ENCODE data around the gene KRTAP5-2.

The KRTAP5-2 gene

GRCh38 chr11:1566381-1567051 lies 31.6 kb downstream of the KRTAP5-2 start:
- Histone ChIP-seq H4K20me1 (ENCODE audit: insufficient read depth, low read length) (no peaks in the 10 kb centered on the region), H2AFZ (ENCODE audit: low read length) (no peak overlapping the region), H3K4me2 (ENCODE audit: low read depth, low read length) (no peak overlapping the region), H3K9me3 (replicated peaks; ENCODE audit: insufficient read depth, low read length) (no peaks in the 10 kb centered on the region), H3K36me3 (replicated peaks; ENCODE audit: insufficient read depth, low read length) (no peaks in the 10 kb centered on the region), H3K79me2 (ENCODE audit: low read length) (no peaks in the 10 kb centered on the region), H3K27me3 (replicated peaks; ENCODE audit: insufficient read depth, low read length) (peaks cover 79% of the 10 kb centered on the region), H3K27ac (ENCODE audit: low read length) (no peak overlapping the region), H3F3A (ENCODE audit: insufficient read depth, low read length) (no peaks in the 10 kb centered on the region), H3K4me1 (ENCODE audit: low read length) (no peaks in the 10 kb centered on the region), H3K4me3 (ENCODE audit: low read length) (no peak overlapping the region), H3K9me2 (replicated peaks; ENCODE audit: insufficient read depth, low read length) (no peaks in the 10 kb centered on the region), H3K9ac (ENCODE audit: low read length) (no peak overlapping the region)
- no peak for DNase-seq
- TF ChIP-seq CTCF (IDR thresholded peaks at IDR 0.05; ENCODE audit: low read length), result 0 out of 2 replicates have a peak, but pooled peaks have one; percentile 6
- TF ChIP-seq EZH2 (optimal IDR thresholded peaks at IDR 0.05; ENCODE audit: low read depth, low read length), result no peak

- no peak overlapping the region for H2AFZ ChIP-seq (ENCODE audit: low read length)
- peaks cover 79% of the 10 kb centered on the region for H3K27me3 ChIP-seq (replicated peaks; ENCODE audit: insufficient read depth, low read length)
- H3K79me2 ChIP-seq (ENCODE audit: low read length), result no peaks in the 10 kb centered on the region
- H3K36me3 ChIP-seq (replicated peaks; ENCODE audit: insufficient read depth, low read length), result no peaks in the 10 kb centered on the region
- no peak overlapping the region for H3K9ac ChIP-seq (ENCODE audit: low read length)
- H3K9me3 ChIP-seq (replicated peaks; ENCODE audit: insufficient read depth, low read length), result no peaks in the 10 kb centered on the region
- no peak for DNase-seq
- no peaks in the 10 kb centered on the region for H4K20me1 ChIP-seq (ENCODE audit: insufficient read depth, low read length)
- H3K4me2 ChIP-seq (ENCODE audit: low read depth, low read length), result no peak overlapping the region
- H3K9me2 ChIP-seq (replicated peaks; ENCODE audit: insufficient read depth, low read length), result no peaks in the 10 kb centered on the region
- TF ChIP-seq EZH2 (optimal IDR thresholded peaks at IDR 0.05; ENCODE audit: low read depth, low read length) (no peak), CTCF (IDR thresholded peaks at IDR 0.05; ENCODE audit: low read length) (no peak), EZH2phosphoT487 (IDR thresholded peaks at IDR 0.05; ENCODE audit: low read length) (no peak)
- H3K4me1 ChIP-seq (ENCODE audit: low read length), result no peaks in the 10 kb centered on the region
- H3K4me3 ChIP-seq (ENCODE audit: low read length), result no peak overlapping the region
- H3F3A ChIP-seq (ENCODE audit: insufficient read depth, low read length), result no peaks in the 10 kb centered on the region
- no peak overlapping the region for H3K27ac ChIP-seq (ENCODE audit: low read length)
Measured at GRCh38 chr11:1565904-1566247, 32.2 kb downstream of the KRTAP5-2 start.

- H3K4me1 ChIP-seq (ENCODE audit: low read length), result no peaks in the 10 kb centered on the region
- H3K27me3 ChIP-seq (replicated peaks; ENCODE audit: insufficient read depth, low read length), result peaks cover 79% of the 10 kb centered on the region
- no peaks in the 10 kb centered on the region for H3F3A ChIP-seq (ENCODE audit: insufficient read depth, low read length)
- no peak overlapping the region for H3K27ac ChIP-seq (ENCODE audit: low read length)
- no peak overlapping the region for H3K4me3 ChIP-seq (ENCODE audit: low read length)
- H3K4me2 ChIP-seq (ENCODE audit: low read depth, low read length), result no peak overlapping the region
- TF ChIP-seq EZH2 (optimal IDR thresholded peaks at IDR 0.05; ENCODE audit: low read depth, low read length), result no peak
- TF ChIP-seq EZH2phosphoT487 (IDR thresholded peaks at IDR 0.05; ENCODE audit: low read length), result no peak
- TF ChIP-seq CTCF (IDR thresholded peaks at IDR 0.05; ENCODE audit: low read length), result no peak
- H3K9me2 ChIP-seq (replicated peaks; ENCODE audit: insufficient read depth, low read length), result no peaks in the 10 kb centered on the region
- H4K20me1 ChIP-seq (ENCODE audit: insufficient read depth, low read length), result no peaks in the 10 kb centered on the region
- no peak overlapping the region for H3K9ac ChIP-seq (ENCODE audit: low read length)
- no peaks in the 10 kb centered on the region for H3K9me3 ChIP-seq (replicated peaks; ENCODE audit: insufficient read depth, low read length)
- H3K79me2 ChIP-seq (ENCODE audit: low read length), result no peaks in the 10 kb centered on the region
- H2AFZ ChIP-seq (ENCODE audit: low read length), result no peak overlapping the region
- no peak for DNase-seq
- H3K36me3 ChIP-seq (replicated peaks; ENCODE audit: insufficient read depth, low read length), result no peaks in the 10 kb centered on the region
Measured at GRCh38 chr11:1565173-1565903, 32.8 kb downstream of the KRTAP5-2 start.

Data from MM.1S (cell line).